NCI-H1694 (cell line): ENCODE data around the gene RYR3.

Source experiments
- DNase-seq: peaks from one replicate; lab custom pipeline; 2025; lab: John Stamatoyannopoulos, UW

The RYR3 gene

GRCh38 chr15:33710748-33711147 is 400.0 kb downstream of the RYR3 start:
- DNase-seq: no peak

GRCh38 chr15:33716025-33716424 is 405.3 kb downstream of the RYR3 start:
- no peak for DNase-seq

- DNase-seq: no peak
Observed at GRCh38 chr15:33720952-33721351, 410.2 kb downstream of the RYR3 start.

- no peak for DNase-seq
Observed at GRCh38 chr15:33722005-33722672, 411.4 kb downstream of the RYR3 start.

- no peak for DNase-seq
Observed at GRCh38 chr15:33722673-33723015, 411.9 kb downstream of the RYR3 start.

GRCh38 chr15:33724321-33725036 is 413.7 kb downstream of the RYR3 start:
- DNase-seq: no peak

GRCh38 chr15:33729653-33730052 is 418.9 kb downstream of the RYR3 start:
- no peak for DNase-seq

GRCh38 chr15:33730815-33731214 is 420.0 kb downstream of the RYR3 start:
- no peak for DNase-seq

GRCh38 chr15:33735143-33735542 is 424.4 kb downstream of the RYR3 start:
- no peak for DNase-seq

GRCh38 chr15:33735637-33736247 is 425.0 kb downstream of the RYR3 start:
- no peak for DNase-seq

GRCh38 chr15:33737687-33738601 is 427.2 kb downstream of the RYR3 start:
- DNase-seq: peak; percentile 4

- DNase-seq: no peak
Observed at GRCh38 chr15:33738941-33739664, 428.3 kb downstream of the RYR3 start.

GRCh38 chr15:33742306-33742705 is 431.5 kb downstream of the RYR3 start:
- DNase-seq: no peak

- no peak for DNase-seq
Observed at GRCh38 chr15:33742800-33743199, 432.0 kb downstream of the RYR3 start.

GRCh38 chr15:33746203-33746602 is 435.4 kb downstream of the RYR3 start:
- no peak for DNase-seq

GRCh38 chr15:33753012-33753411 is 442.2 kb downstream of the RYR3 start:
- DNase-seq: no peak

GRCh38 chr15:33754242-33754641 is 443.5 kb downstream of the RYR3 start:
- DNase-seq: no peak

- DNase-seq: no peak
Observed at GRCh38 chr15:33756961-33757360, 446.2 kb downstream of the RYR3 start.

- DNase-seq: no peak
Observed at GRCh38 chr15:33757516-33758232, 446.9 kb downstream of the RYR3 start.

GRCh38 chr15:33766389-33766788 is 455.6 kb downstream of the RYR3 start:
- DNase-seq: no peak

- DNase-seq: no peak
Observed at GRCh38 chr15:33768670-33769190, 458.0 kb downstream of the RYR3 start.
